GM20000 (cell line): ENCODE data around the gene SRRM4.

ENCODE experiments used
- DNase-seq: peaks from one replicate; pipeline ENCODE4 v3.0.0; 2012; ENCODE audit warnings: low spot score
- TF ChIP-seq, protein P1 (sequence below): IDR thresholded peaks from 2 replicates; pipeline ENCODE4 v1.5.1; 2012; ENCODE audit warnings: mild to moderate bottlenecking, control low read depth; ENCODE audit errors: extremely low read depth, missing control alignments

Gene SRRM4

DNA sequence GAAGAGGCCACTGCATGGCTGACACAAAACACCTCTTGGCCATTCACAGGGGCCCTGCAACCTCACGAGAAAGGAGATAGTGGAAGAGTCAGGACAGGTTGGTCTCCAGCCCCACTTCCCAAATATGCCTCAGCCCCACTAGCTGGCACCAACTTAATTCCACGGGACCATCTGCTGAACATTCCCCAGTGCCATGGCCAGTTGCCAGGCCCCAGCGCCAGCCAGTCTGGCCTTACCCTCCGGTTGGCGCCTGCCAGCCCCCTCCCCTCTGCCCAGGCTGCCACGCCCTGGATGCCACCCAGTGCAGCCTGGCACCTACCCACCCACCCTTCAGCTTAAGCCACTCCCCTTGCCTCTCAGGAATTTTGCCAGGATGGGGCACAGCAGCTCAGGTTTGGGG lies 176.2 kb downstream of the SRRM4 start:
- TF ChIP-seq, protein P1, sequence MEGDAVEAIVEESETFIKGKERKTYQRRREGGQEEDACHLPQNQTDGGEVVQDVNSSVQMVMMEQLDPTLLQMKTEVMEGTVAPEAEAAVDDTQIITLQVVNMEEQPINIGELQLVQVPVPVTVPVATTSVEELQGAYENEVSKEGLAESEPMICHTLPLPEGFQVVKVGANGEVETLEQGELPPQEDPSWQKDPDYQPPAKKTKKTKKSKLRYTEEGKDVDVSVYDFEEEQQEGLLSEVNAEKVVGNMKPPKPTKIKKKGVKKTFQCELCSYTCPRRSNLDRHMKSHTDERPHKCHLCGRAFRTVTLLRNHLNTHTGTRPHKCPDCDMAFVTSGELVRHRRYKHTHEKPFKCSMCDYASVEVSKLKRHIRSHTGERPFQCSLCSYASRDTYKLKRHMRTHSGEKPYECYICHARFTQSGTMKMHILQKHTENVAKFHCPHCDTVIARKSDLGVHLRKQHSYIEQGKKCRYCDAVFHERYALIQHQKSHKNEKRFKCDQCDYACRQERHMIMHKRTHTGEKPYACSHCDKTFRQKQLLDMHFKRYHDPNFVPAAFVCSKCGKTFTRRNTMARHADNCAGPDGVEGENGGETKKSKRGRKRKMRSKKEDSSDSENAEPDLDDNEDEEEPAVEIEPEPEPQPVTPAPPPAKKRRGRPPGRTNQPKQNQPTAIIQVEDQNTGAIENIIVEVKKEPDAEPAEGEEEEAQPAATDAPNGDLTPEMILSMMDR, result no peak

DNA sequence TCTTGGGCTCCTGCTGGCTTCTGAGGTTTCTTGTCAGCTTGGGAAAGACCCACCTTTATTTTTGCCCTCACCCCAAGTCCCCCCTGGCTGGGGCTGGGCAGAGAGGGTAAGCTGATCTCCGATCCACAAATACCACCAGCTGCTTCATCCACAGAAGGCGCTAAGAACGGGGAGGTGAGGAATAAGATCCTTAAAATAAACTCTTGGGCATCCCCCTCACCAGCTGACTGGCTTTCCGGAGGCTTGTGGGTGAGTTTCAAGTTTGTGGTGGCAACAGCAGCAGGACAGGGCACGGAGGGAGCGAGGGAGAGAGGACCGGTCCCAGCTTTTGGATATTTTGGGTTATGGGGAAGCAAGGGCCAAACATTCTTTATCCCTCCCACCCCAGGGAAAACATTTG lies 176.6 kb downstream of the SRRM4 start:
- no peak for DNase-seq
- TF ChIP-seq, protein P1, result no peak

More for the DNA sequence above, 176.2 kb downstream of the SRRM4 start:
- no peak for DNase-seq

DNA sequence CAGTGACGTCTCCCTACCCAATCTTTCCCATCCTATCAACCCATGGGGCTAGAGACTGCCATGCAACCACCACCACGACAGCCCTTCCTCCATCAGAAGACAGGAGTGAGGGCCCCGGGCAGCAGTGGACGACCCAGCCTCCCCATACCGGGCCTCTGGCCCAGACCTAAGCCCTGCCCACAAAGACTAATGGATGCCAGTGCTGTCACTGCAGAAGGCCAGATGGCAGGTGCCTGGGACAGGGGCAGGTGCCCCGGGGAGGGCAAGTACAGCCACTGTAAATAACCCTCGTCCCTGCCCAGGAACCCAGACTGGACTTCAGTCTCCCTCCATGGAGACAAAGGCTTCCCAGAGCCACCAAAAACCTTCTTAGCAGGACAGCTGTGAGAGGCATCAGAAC lies 177.1 kb downstream of the SRRM4 start:
- DNase-seq, result no peak
- TF ChIP-seq, protein P1, result no peak

DNA sequence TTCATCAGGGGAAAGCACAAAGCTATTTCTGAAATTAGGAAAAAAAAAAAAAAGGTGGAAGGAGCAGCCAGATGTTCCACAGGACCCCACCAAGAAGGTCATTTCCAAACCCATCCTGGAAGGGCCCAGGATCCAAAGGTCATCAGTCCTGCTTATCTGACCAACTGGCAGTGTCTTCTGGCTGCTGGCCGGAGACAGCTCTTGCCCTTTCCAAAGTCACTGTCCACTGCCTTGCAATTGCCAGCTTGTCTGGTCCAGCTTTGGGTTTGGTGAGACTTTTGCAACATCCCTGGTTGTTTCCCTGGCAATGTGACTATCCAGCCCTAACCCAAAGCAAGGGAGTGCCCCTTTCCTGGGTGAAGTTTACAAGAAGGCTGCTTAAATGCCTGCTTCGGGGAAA lies 178.5 kb downstream of the SRRM4 start:
- TF ChIP-seq, protein P1, result no peak
- no peak for DNase-seq

DNA sequence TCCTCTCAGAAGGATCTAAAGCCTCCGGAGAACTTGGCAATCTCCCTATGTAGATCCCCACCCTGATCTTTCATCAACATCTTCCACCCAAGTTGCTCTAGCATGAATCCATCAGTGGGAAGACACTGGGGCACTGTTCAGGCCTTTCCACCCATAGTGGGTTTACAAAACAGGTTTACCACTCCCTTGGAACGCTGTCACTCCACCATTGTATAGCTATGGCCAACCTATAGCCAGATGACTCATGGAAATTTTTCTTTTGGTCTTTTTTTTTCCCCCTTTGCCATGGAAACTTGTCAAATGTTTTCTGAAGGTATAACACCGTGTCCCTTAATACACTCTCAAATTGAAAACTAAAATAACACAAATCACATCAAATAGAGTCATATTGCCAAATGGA lies 186.6 kb downstream of the SRRM4 start:
- TF ChIP-seq, protein P1, result no peak
- no peak for DNase-seq

DNA sequence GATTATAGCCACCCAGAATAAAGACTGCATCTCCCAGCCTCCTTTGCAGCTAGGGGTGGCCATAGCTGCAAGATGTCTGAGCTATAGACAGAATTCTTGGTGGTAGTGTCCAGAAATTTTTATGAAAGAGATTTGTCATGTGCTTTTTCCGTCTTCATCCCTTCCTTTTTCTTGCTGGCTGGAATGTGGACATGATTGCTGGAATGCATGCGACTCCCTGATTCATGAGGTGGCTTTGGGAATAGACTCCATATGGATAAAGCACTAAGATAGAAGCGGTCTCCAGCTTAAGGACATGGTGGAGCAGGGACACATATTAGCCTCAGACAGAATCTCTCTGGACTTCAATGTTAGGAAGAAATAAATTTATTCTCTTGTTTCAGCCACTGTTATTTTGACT lies 187.4 kb downstream of the SRRM4 start:
- TF ChIP-seq, protein P1, result no peak
- DNase-seq, result no peak

DNA sequence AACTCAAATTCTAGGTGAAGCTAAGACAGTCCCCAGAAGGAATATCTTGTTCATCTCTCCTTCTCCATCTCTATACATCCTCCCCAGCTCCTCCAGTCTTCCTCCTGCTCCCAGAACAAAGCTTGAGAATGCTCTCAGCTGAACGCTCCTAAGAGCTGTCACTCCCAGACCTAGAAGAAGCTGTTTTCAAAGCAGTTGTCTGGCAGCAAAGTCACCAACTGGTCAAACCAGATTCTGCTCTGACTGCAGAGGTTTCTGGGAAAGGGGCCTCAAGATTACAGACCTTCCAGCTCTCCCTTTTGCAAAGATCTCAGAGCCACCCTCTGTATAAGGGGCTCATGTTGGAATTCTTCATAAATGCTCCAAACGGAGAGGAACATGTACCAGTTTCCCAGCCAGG lies 187.8 kb downstream of the SRRM4 start:
- no peak for DNase-seq
- TF ChIP-seq, protein P1, result no peak

DNA sequence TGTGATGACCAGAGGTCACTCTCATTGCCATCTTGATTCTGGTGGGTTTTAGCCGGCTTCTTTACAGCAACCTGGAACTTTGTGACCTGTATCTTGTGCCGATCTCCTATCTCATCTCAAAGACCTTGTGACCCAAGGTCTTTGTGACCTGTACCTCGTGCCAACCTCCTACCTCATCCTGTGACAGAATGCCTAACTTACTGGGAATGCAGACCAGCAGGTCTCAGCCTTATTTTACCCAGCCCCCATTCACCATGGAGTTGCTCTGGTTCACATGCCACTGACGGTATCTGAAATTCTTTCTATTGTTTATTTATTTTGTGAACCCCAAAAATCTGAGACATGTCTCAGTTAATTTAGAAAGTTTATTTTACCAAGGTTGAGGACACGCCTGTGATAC lies 189.9 kb downstream of the SRRM4 start:
- no peak for DNase-seq

More for the DNA sequence above, 189.9 kb downstream of the SRRM4 start:
- TF ChIP-seq, protein P1, result no peak
